ENCODE results near the gene HTR1D. TPM values are rescaled to one million over a fixed set of nuclear protein-coding genes. Genes with fewer than 3 reads are reported as not detected.

The HTR1D gene
- total RNA-seq, 1 donor from 2014 or later, result 0.07 TPM

DNA sequence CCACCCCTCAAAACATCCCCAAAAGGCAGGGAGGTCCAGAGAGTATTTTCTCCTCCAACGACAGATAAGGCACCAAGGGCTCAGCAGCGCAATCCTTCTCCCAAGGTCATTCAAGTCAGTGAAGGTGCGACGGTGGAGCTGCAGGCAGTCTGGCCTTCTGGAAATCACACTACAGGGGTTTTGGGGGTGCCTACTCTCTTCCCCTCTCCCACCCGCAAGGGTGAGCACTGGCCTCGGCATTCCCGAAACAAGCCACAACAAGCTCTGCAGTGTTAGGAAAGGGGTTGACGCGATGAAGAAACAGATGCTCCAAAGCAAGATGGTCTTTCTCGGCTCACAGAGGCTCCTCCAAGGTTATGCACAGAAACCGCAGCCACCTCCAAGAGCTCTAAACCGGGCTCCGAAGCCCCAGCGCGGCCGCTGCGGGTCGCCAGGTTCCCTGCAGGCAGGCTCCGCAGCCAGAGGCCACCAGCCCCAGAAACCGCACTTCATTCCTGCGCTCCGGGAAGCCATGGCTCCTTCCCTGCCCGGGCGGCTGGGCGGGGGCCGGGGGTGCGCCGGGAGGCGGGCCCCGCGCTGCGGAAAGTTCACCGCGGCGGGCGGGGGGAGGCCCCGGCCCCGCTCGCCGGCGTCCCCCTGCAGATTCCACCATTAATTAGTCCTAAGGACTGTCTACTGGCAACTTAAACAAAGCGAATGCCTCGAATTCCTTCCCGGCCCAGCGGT is 49.8 kb downstream of the HTR1D start:
- DNase-seq, result peak; percentile 68
- intact Hi-C loops (cut with micrococcal nuclease), result no loop called here
- peak; percentile 60 for ATAC-seq

DNA sequence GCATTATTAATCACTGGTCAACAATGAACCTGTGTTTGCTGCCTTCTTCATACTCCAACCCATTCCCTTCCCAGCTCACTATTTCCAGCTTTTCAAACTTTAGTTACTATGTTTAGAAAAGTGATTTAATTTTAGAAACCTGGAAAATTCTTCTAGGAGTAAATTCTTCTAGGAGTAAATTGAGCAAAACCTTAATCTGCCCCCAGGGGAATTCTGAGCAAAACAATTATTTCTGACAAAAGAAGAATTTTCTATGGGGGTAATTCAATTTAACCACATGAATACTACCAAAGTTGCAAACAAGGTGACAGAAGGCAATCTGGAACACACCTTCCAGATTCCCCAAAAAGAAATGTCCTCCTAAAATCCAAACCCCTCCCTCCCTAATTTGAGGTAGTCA is 50.4 kb downstream of the HTR1D start:
- ATAC-seq (no peak), DNase-seq (no peak)
- intact Hi-C loops (cut with micrococcal nuclease), result no loop called here

DNA sequence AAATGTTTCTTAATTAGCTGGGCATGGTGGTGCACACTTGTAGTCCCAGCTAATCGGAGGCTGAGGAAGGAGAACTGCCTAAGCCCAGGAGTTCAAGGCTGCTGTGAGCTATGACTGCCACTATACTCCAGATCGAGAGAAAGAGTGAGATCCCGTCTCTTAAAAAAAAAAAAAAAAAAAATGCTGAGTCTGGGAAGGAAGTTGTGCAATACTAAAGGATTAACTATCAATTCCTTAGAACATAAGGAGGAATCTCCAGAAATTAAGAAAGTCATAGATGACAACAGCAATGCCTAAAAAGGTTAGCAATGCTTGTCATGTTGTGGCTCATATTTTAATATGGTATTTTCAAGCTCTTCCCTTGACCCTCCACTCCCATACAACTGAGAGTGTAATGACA is 53.9 kb downstream of the HTR1D start:
- DNase-seq, result no peak
- no peak for ATAC-seq
- intact Hi-C loops (cut with micrococcal nuclease), result no loop called here

DNA sequence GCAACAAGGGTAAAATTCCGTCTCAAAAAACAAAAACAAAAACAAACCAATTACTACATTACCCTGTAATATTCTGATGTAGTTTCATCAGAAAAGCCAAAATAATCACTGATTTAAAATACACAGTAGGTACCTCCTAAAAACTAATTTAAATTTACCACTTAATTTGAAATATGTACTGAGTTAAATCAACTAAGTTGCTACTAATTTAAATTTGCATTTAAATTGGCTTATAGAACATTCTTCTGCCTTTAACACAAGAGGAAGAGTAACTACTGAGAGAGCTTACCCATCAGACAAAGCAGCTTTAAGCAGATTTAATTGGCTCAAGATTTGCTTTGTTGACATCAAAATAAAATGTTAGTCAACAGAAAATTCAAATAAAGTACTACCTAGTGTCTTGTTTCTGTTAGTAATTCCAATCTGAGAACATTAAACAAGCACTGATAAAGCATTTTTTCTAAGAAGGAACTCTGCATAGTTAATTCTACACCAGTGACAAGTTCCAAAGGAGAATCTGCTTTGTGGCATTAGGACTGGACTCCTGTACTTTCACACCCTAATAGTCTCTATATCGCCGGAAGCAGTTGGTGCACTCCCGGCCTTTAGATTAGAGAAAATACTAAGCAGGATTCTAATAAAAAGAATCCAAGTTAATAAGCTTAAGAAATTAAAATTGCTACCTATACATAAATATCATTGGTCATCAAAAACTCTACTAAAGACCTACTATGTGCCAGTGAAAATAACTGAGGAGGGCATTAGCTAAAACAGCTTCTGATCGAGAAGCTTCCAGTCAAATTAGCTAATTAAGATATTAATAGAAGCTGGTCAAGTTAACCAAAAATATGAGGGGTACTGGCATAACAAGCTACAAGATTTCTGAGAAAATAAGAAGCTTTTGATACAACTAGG is 57.1 kb downstream of the HTR1D start:
- ATAC-seq, result peak; percentile 34
- intact Hi-C loops (cut with micrococcal nuclease), result no loop called here
- no peak for DNase-seq

GRCh38 chr1:23156940-23157339 is 60.4 kb downstream of the HTR1D start:
- ATAC-seq, result no peak
- no peak for DNase-seq
- intact Hi-C loops (cut with micrococcal nuclease), result no loop called here

GRCh38 chr1:23152966-23153684 is 64.2 kb downstream of the HTR1D start:
- ATAC-seq (no peak), DNase-seq (no peak)
- intact Hi-C loops (cut with micrococcal nuclease), result no loop called here

GRCh38 chr1:23150742-23151141 is 66.6 kb downstream of the HTR1D start:
- DNase-seq (no peak), ATAC-seq (no peak)
- intact Hi-C loops (cut with micrococcal nuclease), result no loop called here

DNA sequence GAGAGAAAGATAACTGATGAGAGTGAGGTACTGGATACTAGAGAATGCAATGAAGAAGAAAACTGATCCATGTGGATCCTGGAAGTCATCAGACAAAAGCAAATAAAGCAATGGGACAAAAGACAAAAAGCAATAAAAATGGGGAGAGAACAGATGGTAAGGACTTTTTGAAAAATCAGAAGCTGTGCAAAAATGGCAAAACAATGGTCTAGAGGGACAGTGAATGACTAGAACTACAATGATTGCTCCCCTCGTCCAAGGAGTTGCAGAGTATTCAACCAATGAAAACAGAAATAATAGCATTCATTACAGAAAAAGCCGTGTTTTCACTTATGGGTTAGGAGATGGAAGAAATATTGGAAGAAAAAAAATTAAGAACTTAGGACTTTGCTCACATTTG is 67.2 kb downstream of the HTR1D start:
- ATAC-seq (no peak), DNase-seq (no peak)
- intact Hi-C loops (cut with micrococcal nuclease), result no loop called here

DNA sequence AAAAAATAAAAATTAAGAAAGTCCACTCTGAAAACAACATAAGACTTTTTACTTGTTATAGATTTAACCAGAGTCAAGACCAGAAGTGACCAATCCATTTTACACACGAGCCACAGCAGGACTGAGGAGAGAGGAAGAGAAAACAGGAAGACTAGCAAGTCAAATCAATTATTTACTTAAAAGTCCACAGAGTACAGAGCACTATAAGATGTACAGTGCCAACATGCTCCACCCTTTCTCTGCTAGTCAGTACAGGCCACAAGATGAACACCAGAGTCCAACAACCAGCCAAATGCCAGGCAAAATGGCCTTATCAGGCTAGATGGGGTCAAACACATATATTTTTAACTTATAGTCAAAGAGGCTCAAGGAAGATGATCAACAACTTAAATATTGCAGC is 68.2 kb downstream of the HTR1D start:
- intact Hi-C loops (cut with micrococcal nuclease), result no loop called here
- no peak for DNase-seq
- peak; percentile 41 for ATAC-seq

DNA sequence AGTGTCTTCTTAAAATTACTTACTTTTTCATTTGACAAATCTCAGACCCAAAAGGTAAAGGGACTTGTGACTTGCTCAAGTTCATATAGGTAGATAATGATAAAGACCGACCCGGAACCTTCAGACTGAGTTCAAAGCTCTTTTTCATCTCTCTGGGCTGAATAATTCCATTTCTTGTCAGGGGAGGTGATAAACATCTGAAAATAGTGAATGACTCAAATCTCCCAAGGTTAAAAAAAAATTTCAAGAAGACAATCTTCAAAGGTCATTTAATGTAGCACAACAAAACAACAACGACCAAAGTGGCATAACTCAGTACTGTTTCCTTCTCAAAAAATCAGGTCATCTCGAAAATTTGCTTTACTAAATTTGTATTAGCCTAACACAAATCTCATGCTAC is 69.2 kb downstream of the HTR1D start:
- ATAC-seq (no peak), DNase-seq (no peak)
- intact Hi-C loops (cut with micrococcal nuclease), result no loop called here

Other genes with a start within 250 kb of the HTR1D start
- not detected for gene LACTBL1, start 244.6 kb downstream of the HTR1D start, total RNA-seq
- gene TEX46, start 201.7 kb downstream of the HTR1D start, total RNA-seq, result not detected
- gene KDM1A, start 198.0 kb downstream of the HTR1D start, total RNA-seq, result 35.0 TPM
- 28.0 TPM for gene LUZP1, start 48.6 kb downstream of the HTR1D start, total RNA-seq
- gene HNRNPR, start 126.8 kb upstream of the HTR1D start, total RNA-seq, result 54.9 TPM
- gene ZNF436, start 152.3 kb upstream of the HTR1D start, total RNA-seq, result 12.4 TPM
- gene TCEA3, start 207.2 kb upstream of the HTR1D start, total RNA-seq, result 81.0 TPM

Data from left ventricle myocardium superior (tissue), 1 donor.